ENCODE data around the gene OSGEPL1. TPM values are rescaled to one million over a fixed set of nuclear protein-coding genes. Genes with fewer than 3 reads are reported as not detected.
A peak's percentile ranks its signal among the peaks of the same experiment; 100 is the strongest.

The OSGEPL1 gene
- total and polyA plus RNA-seq, 7 experiments from 2014 or later = 6.8 to 24.2 (median 16.2) TPM

DNA sequence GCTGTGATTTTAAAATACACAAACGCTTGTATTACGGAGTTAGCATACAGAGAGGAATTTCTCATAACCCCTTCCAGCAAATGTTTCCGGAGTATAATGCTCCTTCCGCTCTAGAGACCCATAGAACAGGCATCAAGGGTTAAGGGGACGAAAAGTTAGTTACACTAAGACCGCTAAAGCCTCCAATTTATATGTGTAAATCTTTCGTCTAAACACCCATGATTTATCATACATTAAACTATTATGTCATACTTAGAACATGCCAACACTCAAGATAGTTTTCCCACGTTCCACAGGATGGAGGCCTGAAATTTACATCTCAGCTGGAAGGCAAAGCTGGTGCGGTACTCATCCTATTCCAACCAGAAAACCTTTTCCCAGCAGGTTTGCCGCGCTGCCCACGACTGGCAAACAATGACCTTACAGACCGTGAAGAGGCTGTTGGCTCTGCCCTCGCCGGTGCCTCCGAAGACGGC, 20.9 kb upstream of the OSGEPL1 start:
- Mint-ChIP-seq H3K9me3 (no peaks in the 10 kb centered on the region), H3K36me3 (peaks cover 0 to 31% (median 25%) of the 10 kb centered on the region in 5 donors), H3K27ac (peak overlapping the region; percentile 89 to 97 (median 95)), H3K4me3 (peak overlapping the region; percentile 86 to 97 (median 94)), H3K27me3 (no peaks in the 10 kb centered on the region), H3K4me1 (peaks cover 31 to 77% (median 63%) of the 10 kb centered on the region in 7 donors)
- POLR2A ChIA-PET = interaction anchor here (0.6 to 4.2 kb wide), 14 partner anchors 8 to 343 kb away, joined by 3 to 67 read pairs (median 3); partner anchors contain the start of genes ASNSD1, OSGEPL1, SLC40A1 and WDR75
- H3K27me3 ChIP-seq (ENCODE audit: control insufficient read depth in 2 of 2, insufficient read depth in 2 of 2, low read length in 2 of 2) = no peaks in the 10 kb centered on the region
- peak in 1 of 9 donors; percentile 26 for DNase-seq
- peaks cover 0 to 25% (median 0%) of the 10 kb centered on the region in 3 experiments for H3K36me3 ChIP-seq (ENCODE audit: control insufficient read depth in 2 of 3, insufficient read depth in 3 of 3, low read length in 3 of 3)
- H3K27ac ChIP-seq (ENCODE audit: low read depth, low read length) = peak overlapping the region; percentile 92
- CTCF ChIA-PET = interaction anchor here (0.6 to 2.0 kb wide), 2 partner anchors 20 to 40 kb away, joined by 3 to 6 read pairs; partner anchors contain the start of gene OSGEPL1
- intact Hi-C loops (cut with micrococcal nuclease) = loop anchor here (1.0 to 10.0 kb wide), 6 partner anchors 11 to 1371 kb away; partner anchors contain the start of genes GLS (in 2 of the 2) and STAT4 (in 1 of the 2)
- H3K4me3 ChIP-seq (ENCODE audit: low read length) = peak overlapping the region; percentile 76
- H3K4me1 ChIP-seq (ENCODE audit: control insufficient read depth in 2 of 2, insufficient read depth in 2 of 2, low read length in 2 of 2) = peaks cover 21 to 24% of the 10 kb centered on the region in 2 donors
- H3K9me3 ChIP-seq (ENCODE audit: control insufficient read depth in 2 of 3, low read length in 3 of 3) = no peaks in the 10 kb centered on the region
- ATAC-seq = no peak

DNA sequence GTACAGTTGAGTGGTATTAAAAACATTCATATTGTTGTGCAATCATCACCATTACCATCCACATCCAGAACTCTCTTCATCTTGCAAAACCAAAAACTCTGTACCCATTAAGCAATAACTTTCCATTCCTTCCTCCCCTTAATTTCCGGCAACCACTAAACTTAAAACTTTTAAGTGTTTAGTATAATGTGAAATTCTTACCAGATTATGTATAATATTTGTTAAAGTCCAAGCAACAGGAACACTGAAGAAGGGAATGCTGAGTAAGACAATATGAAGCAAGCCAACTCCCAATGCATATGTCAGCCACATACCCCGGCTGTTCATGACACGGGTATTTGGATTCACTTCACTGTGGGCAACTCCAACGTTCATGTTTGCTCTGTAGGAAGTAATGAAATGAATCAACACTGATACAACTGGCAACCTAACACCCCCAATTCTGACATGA, 19.7 kb upstream of the OSGEPL1 start:
- ChIA-PET CTCF (no interaction called here), POLR2A (interaction anchor here (3.8 to 4.2 kb wide), 2 partner anchors 19 to 20 kb away, joined by 25 to 67 read pairs; partner anchors contain the start of gene OSGEPL1)
- no peak for DNase-seq
- Mint-ChIP-seq H3K27ac (peak overlapping the region in 8 of 9 donors; percentile 32 to 94 (median 43)), H3K27me3 (no peaks in the 10 kb centered on the region), H3K36me3 (peaks cover 0 to 30% (median 24%) of the 10 kb centered on the region in 5 donors), H3K4me1 (peaks cover 34 to 77% (median 73%) of the 10 kb centered on the region in 7 donors), H3K9me3 (no peaks in the 10 kb centered on the region), H3K4me3 (peak overlapping the region; percentile 38 to 97 (median 81))
- Histone ChIP-seq H3K4me3 (ENCODE audit: low read length) (no peak overlapping the region), H3K36me3 (ENCODE audit: control insufficient read depth in 2 of 3, insufficient read depth in 3 of 3, low read length in 3 of 3) (peaks cover 0 to 29% (median 5%) of the 10 kb centered on the region in 3 experiments), H3K4me1 (ENCODE audit: control insufficient read depth in 2 of 2, insufficient read depth in 2 of 2, low read length in 2 of 2) (peaks cover 21 to 24% of the 10 kb centered on the region in 2 donors), H3K9me3 (ENCODE audit: control insufficient read depth in 2 of 3, low read length in 3 of 3) (no peaks in the 10 kb centered on the region), H3K27me3 (ENCODE audit: control insufficient read depth in 2 of 2, insufficient read depth in 2 of 2, low read length in 2 of 2) (no peaks in the 10 kb centered on the region), H3K27ac (ENCODE audit: low read depth, low read length) (peak overlapping the region; percentile 92)
- ATAC-seq = no peak
- intact Hi-C loops (cut with micrococcal nuclease) = loop anchor here (5.0 to 10.0 kb wide), 5 partner anchors 480 to 1373 kb away; partner anchors contain the start of genes GLS (in 2 of the 2) and STAT4 (in 1 of the 2)

DNA sequence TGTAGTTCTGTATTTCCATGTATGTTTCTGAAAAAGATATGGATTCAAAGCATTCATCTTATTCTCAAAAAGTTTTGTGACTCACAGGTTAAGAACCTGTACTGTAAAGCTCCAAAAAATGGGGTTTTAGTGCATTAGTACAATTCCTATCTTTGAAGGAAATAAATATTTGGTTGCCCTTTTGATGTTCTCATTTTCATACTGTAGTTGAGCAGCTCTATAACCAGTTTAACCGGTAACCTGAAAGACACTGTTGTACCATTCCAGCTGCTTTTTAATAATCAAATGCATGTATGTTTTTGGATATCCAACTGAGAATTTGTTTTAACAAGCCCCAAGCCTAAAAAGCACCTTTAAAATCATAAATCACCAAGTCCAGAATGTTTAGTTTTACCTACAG, 9.6 kb upstream of the OSGEPL1 start:
- H3K4me1 Mint-ChIP-seq = peaks cover 0 to 22% (median 5%) of the 10 kb centered on the region in 7 donors
- ChIA-PET CTCF (interaction anchor here (0.6 to 1.7 kb wide), 3 partner anchors 9 to 87 kb away, joined by 3 to 11 read pairs (median 7); partner anchors contain the start of gene OSGEPL1), POLR2A (interaction anchor here (1.1 to 2.1 kb wide), 3 partner anchors 10 to 111 kb away, joined by 3 to 14 read pairs (median 7); partner anchors contain the start of genes ASNSD1, ORMDL1 and OSGEPL1)
- DNase-seq = no peak
- peaks cover 0 to 2% (median 0%) of the 10 kb centered on the region in 11 donors for H3K9me3 Mint-ChIP-seq
- ATAC-seq = no peak
- Histone ChIP-seq H3K27me3 (ENCODE audit: control insufficient read depth in 2 of 2, insufficient read depth in 2 of 2, low read length in 2 of 2) (no peaks in the 10 kb centered on the region), H3K4me1 (ENCODE audit: control insufficient read depth in 2 of 2, insufficient read depth in 2 of 2, low read length in 2 of 2) (peaks cover 0 to 6% of the 10 kb centered on the region in 2 donors), H3K9me3 (ENCODE audit: control insufficient read depth in 2 of 3, low read length in 3 of 3) (no peaks in the 10 kb centered on the region), H3K36me3 (ENCODE audit: control insufficient read depth in 2 of 3, insufficient read depth in 3 of 3, low read length in 3 of 3) (peaks cover 18 to 54% (median 49%) of the 10 kb centered on the region in 3 experiments), H3K4me3 (ENCODE audit: low read length) (no peak overlapping the region), H3K27ac (ENCODE audit: low read depth, low read length) (no peak overlapping the region)
- intact Hi-C loops (cut with micrococcal nuclease) = loop anchor here (1.0 to 5.0 kb wide), 2 partner anchors 11 to 310 kb away; no protein-coding TSS in a partner anchor
- H3K27me3 Mint-ChIP-seq = no peaks in the 10 kb centered on the region
- peak overlapping the region in 4 of 9 donors; percentile 18 to 68 (median 30) for H3K27ac Mint-ChIP-seq
- H3K4me3 Mint-ChIP-seq = no peak overlapping the region
- H3K36me3 Mint-ChIP-seq = peaks cover 0 to 28% (median 15%) of the 10 kb centered on the region in 5 donors

DNA sequence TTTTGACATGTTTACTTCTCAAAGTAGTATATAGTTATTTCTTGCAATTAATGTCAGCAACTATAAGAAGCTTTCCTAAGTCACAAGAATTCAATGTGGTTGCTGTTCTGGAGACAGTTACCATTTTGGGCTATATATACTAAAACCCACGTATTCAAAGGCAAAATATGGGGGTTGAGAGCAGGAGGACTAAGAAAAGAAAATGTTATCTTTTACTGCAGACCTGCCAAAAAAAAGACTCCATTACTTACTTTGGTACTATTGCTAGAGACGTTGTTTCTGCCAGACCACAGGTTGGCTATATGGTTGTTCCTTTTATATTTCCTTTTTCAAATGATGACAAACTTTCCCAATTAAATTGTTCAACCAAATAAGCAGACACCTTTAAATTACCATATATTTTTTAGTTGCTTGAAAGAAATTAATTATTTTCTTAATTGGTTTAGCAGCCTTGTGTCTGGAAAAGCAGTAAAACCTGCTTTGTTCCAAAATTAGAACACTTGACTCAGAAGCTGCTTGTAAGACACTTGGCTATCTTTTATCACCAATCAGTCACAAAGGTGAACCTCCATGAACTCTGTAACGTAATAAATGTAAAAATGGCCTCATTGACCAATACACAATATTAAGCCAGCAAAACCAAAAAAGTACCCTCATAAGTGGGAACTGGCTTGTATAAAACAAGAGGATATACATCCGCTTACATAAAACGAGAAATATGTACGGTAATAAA, 8.2 kb upstream of the OSGEPL1 start:
- Histone ChIP-seq H3K4me3 (ENCODE audit: low read length) (no peak overlapping the region), H3K9me3 (ENCODE audit: control insufficient read depth in 2 of 3, low read length in 3 of 3) (no peaks in the 10 kb centered on the region), H3K27ac (ENCODE audit: low read depth, low read length) (no peak overlapping the region), H3K4me1 (ENCODE audit: control insufficient read depth in 2 of 2, insufficient read depth in 2 of 2, low read length in 2 of 2) (no peaks in the 10 kb centered on the region), H3K36me3 (ENCODE audit: control insufficient read depth in 2 of 3, insufficient read depth in 3 of 3, low read length in 3 of 3) (peaks cover 18 to 43% (median 43%) of the 10 kb centered on the region in 3 experiments), H3K27me3 (ENCODE audit: control insufficient read depth in 2 of 2, insufficient read depth in 2 of 2, low read length in 2 of 2) (no peaks in the 10 kb centered on the region)
- ChIA-PET CTCF (interaction anchor here (1.7 kb wide), 1 partner anchor 8 kb away, joined by 11 read pairs; the partner anchor contains the start of gene OSGEPL1), POLR2A (interaction anchor here (0.8 to 2.1 kb wide), 4 partner anchors 9 to 109 kb away, joined by 3 to 14 read pairs (median 6); partner anchors contain the start of genes ASNSD1, ORMDL1, OSGEPL1 and PMS1)
- peaks cover 0 to 29% (median 15%) of the 10 kb centered on the region in 5 donors for H3K36me3 Mint-ChIP-seq
- no peak overlapping the region for H3K27ac Mint-ChIP-seq
- H3K4me1 Mint-ChIP-seq = peaks cover 0 to 15% (median 0%) of the 10 kb centered on the region in 7 donors
- no peak for ATAC-seq
- no peak for DNase-seq
- intact Hi-C loops (cut with micrococcal nuclease) = loop anchor here in 1 of 2 donors (5.0 kb wide), 1 partner anchor 308 kb away; no protein-coding TSS in a partner anchor
- no peaks in the 10 kb centered on the region for H3K9me3 Mint-ChIP-seq
- no peaks in the 10 kb centered on the region for H3K27me3 Mint-ChIP-seq
- H3K4me3 Mint-ChIP-seq = no peak overlapping the region

DNA sequence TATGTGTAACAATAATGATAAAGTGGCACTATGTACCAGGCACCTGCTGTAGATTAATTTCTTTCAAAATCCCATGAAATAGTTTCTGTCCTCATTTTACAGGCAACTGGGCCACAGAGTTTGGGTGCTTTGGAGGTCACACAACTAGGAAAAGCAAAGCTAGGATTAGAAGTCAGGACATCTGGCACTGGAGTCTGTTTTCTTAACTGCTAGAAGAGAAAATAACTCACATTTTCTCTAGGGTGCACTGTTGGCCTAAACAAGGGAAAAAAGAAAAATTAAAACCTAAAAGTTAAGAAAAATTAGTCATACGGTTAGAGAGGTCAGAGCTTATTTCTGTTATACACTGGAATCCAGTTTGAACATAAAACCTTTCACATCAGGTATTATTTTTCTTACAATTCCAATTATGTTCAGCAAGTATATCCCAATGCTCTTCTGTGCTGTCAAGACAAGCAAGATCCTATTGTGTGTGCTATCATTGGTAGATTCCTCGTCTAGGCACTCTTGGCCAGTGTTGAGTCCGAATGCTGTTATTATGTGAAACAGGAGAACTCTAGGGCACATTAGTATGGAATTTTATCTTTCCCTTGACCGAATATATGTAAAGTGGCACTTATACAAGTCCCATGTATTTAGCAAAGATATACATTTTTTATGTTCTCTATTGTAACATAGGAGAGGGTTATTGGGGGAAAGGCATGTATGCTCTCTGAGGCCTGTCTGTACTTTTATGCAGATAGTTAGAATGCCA, 1.5 kb upstream of the OSGEPL1 start:
- H3K27ac ChIP-seq (ENCODE audit: low read depth, low read length) = no peak overlapping the region
- intact Hi-C loops (cut with micrococcal nuclease) = loop anchor here (1.0 to 5.0 kb wide), 12 partner anchors 13 to 1913 kb away; partner anchors contain the start of genes HIBCH (in 2 of the 2), GLS (in 1 of the 2), MFSD6 (in 1 of the 2) and NAB1 (in 1 of the 2)
- H3K4me3 ChIP-seq (ENCODE audit: low read length) = peak overlapping the region; percentile 88
- no peaks in the 10 kb centered on the region for H3K27me3 Mint-ChIP-seq
- DNase-seq (no peak), ATAC-seq (no peak)
- ChIA-PET CTCF (interaction anchor here (0.6 to 4.0 kb wide), 6 partner anchors 13 to 995 kb away, joined by 3 to 19 read pairs (median 6); partner anchors contain the start of genes ANKAR, ORMDL1 and PMS1), POLR2A (interaction anchor here (0.6 to 4.9 kb wide), 8 partner anchors 12 to 102 kb away, joined by 3 to 67 read pairs (median 5); partner anchors contain the start of genes ANKAR, ASNSD1, ORMDL1 and PMS1)
- peaks cover 4 to 18% (median 9%) of the 10 kb centered on the region in 7 donors for H3K4me1 Mint-ChIP-seq
- no peaks in the 10 kb centered on the region for H3K36me3 ChIP-seq (ENCODE audit: control insufficient read depth in 2 of 3, insufficient read depth in 3 of 3, low read length in 3 of 3)
- no peaks in the 10 kb centered on the region for H3K9me3 ChIP-seq (ENCODE audit: control insufficient read depth in 2 of 3, low read length in 3 of 3)
- peaks cover 0 to 8% (median 6%) of the 10 kb centered on the region in 5 donors for H3K36me3 Mint-ChIP-seq
- peaks cover 6 to 10% of the 10 kb centered on the region in 2 donors for H3K4me1 ChIP-seq (ENCODE audit: control insufficient read depth in 2 of 2, insufficient read depth in 2 of 2, low read length in 2 of 2)
- peak overlapping the region in 6 of 9 donors; percentile 38 to 98 (median 96) for H3K27ac Mint-ChIP-seq
- peak overlapping the region in 8 of 10 donors; percentile 5 to 97 (median 34) for H3K4me3 Mint-ChIP-seq
- no peaks in the 10 kb centered on the region for H3K27me3 ChIP-seq (ENCODE audit: control insufficient read depth in 2 of 2, insufficient read depth in 2 of 2, low read length in 2 of 2)
- H3K9me3 Mint-ChIP-seq = no peaks in the 10 kb centered on the region

Measured in naive thymus-derived CD4-positive, alpha-beta T cell (primary cell).